ENCODE measurements around the gene SLC9C2. TPM values are rescaled to one million over a fixed set of nuclear protein-coding genes. Genes with fewer than 3 reads are reported as not detected.

The SLC9C2 gene
- total RNA-seq, 1 experiment from 2014 or later: not detected

DNA sequence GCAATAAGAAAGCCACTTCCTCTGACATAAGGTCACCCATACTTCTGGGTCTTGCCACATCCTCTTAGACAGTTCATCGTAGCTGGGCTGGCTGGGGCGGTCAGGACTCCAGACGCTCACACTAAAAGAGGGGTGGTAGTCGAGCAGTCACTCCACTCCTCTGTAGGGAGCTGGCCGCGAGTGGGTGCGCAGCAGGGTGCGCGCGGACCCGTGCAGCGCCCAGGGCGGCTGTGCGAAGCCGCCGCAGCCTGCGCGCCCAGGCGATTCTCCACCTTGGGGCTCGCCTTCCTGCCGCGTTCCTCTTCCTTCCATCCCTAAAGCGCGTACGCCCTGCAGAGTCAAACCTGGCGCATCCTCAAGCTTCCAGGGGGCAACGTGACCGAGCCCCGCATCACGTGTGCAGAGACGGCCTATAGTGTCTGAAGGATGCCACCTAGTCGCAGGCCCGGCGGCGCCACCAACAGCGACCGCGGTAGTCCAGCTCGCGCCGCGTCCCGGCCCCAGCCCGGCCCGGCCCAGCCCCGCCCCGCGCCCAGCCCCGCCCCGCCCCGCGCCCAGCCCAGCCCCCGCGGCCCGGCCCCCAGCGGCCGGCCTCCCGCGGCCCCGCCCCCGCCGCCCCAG lies 126.1 kb downstream of the SLC9C2 start (continued):
- TF ChIP-seq, protein P1, sequence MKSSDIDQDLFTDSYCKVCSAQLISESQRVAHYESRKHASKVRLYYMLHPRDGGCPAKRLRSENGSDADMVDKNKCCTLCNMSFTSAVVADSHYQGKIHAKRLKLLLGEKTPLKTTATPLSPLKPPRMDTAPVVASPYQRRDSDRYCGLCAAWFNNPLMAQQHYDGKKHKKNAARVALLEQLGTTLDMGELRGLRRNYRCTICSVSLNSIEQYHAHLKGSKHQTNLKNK (CRISPR knock-in tag; IDR thresholded peaks at IDR 0.05): no peak
- TF ChIP-seq NR1H2 (CRISPR knock-in tag; IDR thresholded peaks at IDR 0.05) (no peak), ZNF423 (CRISPR knock-in tag; IDR thresholded peaks at IDR 0.05) (0 out of 2 replicates have a peak, but pooled peaks have one; percentile 24), CREM (CRISPR knock-in tag; IDR thresholded peaks at IDR 0.05) (no peak), TP53 (CRISPR knock-in tag; IDR thresholded peaks at IDR 0.05) (no peak), SMAD3 (CRISPR knock-in tag; IDR thresholded peaks at IDR 0.05; ENCODE audit: borderline replicate concordance) (0 out of 2 replicates have a peak, but pooled peaks have one; percentile 13), IRF2 (CRISPR knock-in tag; IDR thresholded peaks at IDR 0.05; ENCODE audit: borderline replicate concordance, low read depth) (no peak; the same call in 1 of the 2 replicates), SP1 (CRISPR knock-in tag; conservative IDR thresholded peaks at IDR 0.05) (no peak; the same call in 1 of the 2 replicates), ZNF263 (CRISPR knock-in tag; IDR thresholded peaks at IDR 0.05; ENCODE audit: low read depth) (no peak), NR2C2 (CRISPR knock-in tag; IDR thresholded peaks at IDR 0.05) (no peak), FOXP1 (CRISPR knock-in tag; IDR thresholded peaks at IDR 0.05; ENCODE audit: borderline replicate concordance) (no peak), GTF2I (CRISPR knock-in tag; conservative IDR thresholded peaks at IDR 0.05) (no peak), JAZF1 (CRISPR knock-in tag; IDR thresholded peaks at IDR 0.05) (no peak), RELA (CRISPR knock-in tag; IDR thresholded peaks at IDR 0.05; ENCODE audit: borderline replicate concordance) (no peak), RORB (CRISPR knock-in tag; IDR thresholded peaks at IDR 0.05) (no peak), JUN (CRISPR knock-in tag; IDR thresholded peaks at IDR 0.05) (no peak), ZNF121 (CRISPR knock-in tag; IDR thresholded peaks at IDR 0.05) (no peak), MXD4 (CRISPR knock-in tag; IDR thresholded peaks at IDR 0.05; ENCODE audit: borderline replicate concordance) (no peak), CREB1 (CRISPR knock-in tag; IDR thresholded peaks at IDR 0.05) (no peak), OVOL2 (CRISPR knock-in tag; IDR thresholded peaks at IDR 0.05; ENCODE audit: borderline replicate concordance) (no peak)
- TF ChIP-seq, protein P2, sequence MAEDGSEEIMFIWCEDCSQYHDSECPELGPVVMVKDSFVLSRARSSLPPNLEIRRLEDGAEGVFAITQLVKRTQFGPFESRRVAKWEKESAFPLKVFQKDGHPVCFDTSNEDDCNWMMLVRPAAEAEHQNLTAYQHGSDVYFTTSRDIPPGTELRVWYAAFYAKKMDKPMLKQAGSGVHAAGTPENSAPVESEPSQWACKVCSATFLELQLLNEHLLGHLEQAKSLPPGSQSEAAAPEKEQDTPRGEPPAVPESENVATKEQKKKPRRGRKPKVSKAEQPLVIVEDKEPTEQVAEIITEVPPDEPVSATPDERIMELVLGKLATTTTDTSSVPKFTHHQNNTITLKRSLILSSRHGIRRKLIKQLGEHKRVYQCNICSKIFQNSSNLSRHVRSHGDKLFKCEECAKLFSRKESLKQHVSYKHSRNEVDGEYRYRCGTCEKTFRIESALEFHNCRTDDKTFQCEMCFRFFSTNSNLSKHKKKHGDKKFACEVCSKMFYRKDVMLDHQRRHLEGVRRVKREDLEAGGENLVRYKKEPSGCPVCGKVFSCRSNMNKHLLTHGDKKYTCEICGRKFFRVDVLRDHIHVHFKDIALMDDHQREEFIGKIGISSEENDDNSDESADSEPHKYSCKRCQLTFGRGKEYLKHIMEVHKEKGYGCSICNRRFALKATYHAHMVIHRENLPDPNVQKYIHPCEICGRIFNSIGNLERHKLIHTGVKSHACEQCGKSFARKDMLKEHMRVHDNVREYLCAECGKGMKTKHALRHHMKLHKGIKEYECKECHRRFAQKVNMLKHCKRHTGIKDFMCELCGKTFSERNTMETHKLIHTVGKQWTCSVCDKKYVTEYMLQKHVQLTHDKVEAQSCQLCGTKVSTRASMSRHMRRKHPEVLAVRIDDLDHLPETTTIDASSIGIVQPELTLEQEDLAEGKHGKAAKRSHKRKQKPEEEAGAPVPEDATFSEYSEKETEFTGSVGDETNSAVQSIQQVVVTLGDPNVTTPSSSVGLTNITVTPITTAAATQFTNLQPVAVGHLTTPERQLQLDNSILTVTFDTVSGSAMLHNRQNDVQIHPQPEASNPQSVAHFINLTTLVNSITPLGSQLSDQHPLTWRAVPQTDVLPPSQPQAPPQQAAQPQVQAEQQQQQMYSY (CRISPR knock-in tag; IDR thresholded peaks at IDR 0.05): no peak
- TF ChIP-seq, protein P3, sequence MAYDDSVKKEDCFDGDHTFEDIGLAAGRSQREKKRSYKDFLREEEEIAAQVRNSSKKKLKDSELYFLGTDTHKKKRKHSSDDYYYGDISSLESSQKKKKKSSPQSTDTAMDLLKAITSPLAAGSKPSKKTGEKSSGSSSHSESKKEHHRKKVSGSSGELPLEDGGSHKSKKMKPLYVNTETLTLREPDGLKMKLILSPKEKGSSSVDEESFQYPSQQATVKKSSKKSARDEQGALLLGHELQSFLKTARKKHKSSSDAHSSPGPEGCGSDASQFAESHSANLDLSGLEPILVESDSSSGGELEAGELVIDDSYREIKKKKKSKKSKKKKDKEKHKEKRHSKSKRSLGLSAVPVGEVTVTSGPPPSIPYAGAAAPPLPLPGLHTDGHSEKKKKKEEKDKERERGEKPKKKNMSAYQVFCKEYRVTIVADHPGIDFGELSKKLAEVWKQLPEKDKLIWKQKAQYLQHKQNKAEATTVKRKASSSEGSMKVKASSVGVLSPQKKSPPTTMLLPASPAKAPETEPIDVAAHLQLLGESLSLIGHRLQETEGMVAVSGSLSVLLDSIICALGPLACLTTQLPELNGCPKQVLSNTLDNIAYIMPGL (CRISPR knock-in tag; IDR thresholded peaks at IDR 0.05): no peak; the same call in 1 of the 2 replicates
- TF ChIP-seq, protein P4, sequence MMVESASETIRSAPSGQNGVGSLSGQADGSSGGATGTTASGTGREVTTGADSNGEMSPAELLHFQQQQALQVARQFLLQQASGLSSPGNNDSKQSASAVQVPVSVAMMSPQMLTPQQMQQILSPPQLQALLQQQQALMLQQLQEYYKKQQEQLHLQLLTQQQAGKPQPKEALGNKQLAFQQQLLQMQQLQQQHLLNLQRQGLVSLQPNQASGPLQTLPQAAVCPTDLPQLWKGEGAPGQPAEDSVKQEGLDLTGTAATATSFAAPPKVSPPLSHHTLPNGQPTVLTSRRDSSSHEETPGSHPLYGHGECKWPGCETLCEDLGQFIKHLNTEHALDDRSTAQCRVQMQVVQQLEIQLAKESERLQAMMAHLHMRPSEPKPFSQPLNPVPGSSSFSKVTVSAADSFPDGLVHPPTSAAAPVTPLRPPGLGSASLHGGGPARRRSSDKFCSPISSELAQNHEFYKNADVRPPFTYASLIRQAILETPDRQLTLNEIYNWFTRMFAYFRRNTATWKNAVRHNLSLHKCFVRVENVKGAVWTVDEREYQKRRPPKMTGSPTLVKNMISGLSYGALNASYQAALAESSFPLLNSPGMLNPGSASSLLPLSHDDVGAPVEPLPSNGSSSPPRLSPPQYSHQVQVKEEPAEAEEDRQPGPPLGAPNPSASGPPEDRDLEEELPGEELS (CRISPR knock-in tag; IDR thresholded peaks at IDR 0.05): 0 out of 2 replicates have a peak, but pooled peaks have one; percentile 60
- TF ChIP-seq, protein P5, sequence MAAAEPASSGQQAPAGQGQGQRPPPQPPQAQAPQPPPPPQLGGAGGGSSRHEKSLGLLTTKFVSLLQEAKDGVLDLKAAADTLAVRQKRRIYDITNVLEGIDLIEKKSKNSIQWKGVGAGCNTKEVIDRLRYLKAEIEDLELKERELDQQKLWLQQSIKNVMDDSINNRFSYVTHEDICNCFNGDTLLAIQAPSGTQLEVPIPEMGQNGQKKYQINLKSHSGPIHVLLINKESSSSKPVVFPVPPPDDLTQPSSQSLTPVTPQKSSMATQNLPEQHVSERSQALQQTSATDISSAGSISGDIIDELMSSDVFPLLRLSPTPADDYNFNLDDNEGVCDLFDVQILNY (CRISPR knock-in tag; IDR thresholded peaks at IDR 0.05): no peak
- TF ChIP-seq, protein P6, sequence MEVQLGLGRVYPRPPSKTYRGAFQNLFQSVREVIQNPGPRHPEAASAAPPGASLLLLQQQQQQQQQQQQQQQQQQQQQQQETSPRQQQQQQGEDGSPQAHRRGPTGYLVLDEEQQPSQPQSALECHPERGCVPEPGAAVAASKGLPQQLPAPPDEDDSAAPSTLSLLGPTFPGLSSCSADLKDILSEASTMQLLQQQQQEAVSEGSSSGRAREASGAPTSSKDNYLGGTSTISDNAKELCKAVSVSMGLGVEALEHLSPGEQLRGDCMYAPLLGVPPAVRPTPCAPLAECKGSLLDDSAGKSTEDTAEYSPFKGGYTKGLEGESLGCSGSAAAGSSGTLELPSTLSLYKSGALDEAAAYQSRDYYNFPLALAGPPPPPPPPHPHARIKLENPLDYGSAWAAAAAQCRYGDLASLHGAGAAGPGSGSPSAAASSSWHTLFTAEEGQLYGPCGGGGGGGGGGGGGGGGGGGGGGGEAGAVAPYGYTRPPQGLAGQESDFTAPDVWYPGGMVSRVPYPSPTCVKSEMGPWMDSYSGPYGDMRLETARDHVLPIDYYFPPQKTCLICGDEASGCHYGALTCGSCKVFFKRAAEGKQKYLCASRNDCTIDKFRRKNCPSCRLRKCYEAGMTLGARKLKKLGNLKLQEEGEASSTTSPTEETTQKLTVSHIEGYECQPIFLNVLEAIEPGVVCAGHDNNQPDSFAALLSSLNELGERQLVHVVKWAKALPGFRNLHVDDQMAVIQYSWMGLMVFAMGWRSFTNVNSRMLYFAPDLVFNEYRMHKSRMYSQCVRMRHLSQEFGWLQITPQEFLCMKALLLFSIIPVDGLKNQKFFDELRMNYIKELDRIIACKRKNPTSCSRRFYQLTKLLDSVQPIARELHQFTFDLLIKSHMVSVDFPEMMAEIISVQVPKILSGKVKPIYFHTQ (CRISPR knock-in tag; IDR thresholded peaks at IDR 0.05): no peak
- TF ChIP-seq, protein P7, sequence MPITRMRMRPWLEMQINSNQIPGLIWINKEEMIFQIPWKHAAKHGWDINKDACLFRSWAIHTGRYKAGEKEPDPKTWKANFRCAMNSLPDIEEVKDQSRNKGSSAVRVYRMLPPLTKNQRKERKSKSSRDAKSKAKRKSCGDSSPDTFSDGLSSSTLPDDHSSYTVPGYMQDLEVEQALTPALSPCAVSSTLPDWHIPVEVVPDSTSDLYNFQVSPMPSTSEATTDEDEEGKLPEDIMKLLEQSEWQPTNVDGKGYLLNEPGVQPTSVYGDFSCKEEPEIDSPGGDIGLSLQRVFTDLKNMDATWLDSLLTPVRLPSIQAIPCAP (CRISPR knock-in tag; IDR thresholded peaks at IDR 0.05): no peak
- TF ChIP-seq, protein P8, sequence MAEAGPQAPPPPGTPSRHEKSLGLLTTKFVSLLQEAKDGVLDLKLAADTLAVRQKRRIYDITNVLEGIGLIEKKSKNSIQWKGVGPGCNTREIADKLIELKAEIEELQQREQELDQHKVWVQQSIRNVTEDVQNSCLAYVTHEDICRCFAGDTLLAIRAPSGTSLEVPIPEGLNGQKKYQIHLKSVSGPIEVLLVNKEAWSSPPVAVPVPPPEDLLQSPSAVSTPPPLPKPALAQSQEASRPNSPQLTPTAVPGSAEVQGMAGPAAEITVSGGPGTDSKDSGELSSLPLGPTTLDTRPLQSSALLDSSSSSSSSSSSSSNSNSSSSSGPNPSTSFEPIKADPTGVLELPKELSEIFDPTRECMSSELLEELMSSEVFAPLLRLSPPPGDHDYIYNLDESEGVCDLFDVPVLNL (CRISPR knock-in tag; IDR thresholded peaks at IDR 0.05; ENCODE audit: borderline replicate concordance, low read depth): peak; percentile 73; the same call in 1 of the 2 replicates
